Fibroblast of lung (primary cell): ENCODE measurements around the gene OR52B2.

ENCODE experiments used
- CTCF ChIP-seq, 2 donors: IDR thresholded peaks in 1 of 2; conservative IDR thresholded peaks in 1 of 2; 1 replicate in 1 of 2; 2 replicates in 1 of 2; pipeline ENCODE4 v1.5.1; 2011 to 2012; ENCODE audit warnings: low read length in 2 of 2, control low read depth in 1 of 2, inconsistent platforms in 1 of 2, low read depth in 1 of 2, mild to moderate bottlenecking in 1 of 2
- EZH2 ChIP-seq: IDR thresholded peaks from 2 replicates; pipeline ENCODE4 v1.5.1; 2012; ENCODE audit warnings: low read length, control low read depth, mild to moderate bottlenecking; ENCODE audit errors: missing control alignments

- no peak for TF ChIP-seq CTCF (conservative IDR thresholded peaks at IDR 0.05 in 1 of 2, IDR thresholded peaks at IDR 0.05 in 1 of 2; ENCODE audit: low read depth in 1 of 2, low read length in 2 of 2)
- TF ChIP-seq EZH2: no peak
Measured at GRCh38 chr11:6197466-6198200, 27.5 kb upstream of the OR52B2 start.
